IMR-90 (cell line): ENCODE data around the gene LRP1B. TPM values are rescaled to one million over a fixed set of nuclear protein-coding genes. Genes with fewer than 3 reads are reported as not detected.

ENCODE experiments used
- ATAC-seq: fragments of 200-7000 bp; cut with Tn5 transposase; 2 replicates; pipeline ENCODE4 v1.9.1; 2020; ENCODE audit warnings: low read depth, mild to moderate bottlenecking, moderate library complexity
- BruUV-seq: library from RNA; stranded (reverse); fragments of 400-500 nt; replicated peaks from 2 replicates; lab custom pipeline; 2021; lab: Mats Ljungman, UMichigan
- CTCF ChIA-PET: fragments of 300-600 bp; formaldehyde crosslinking; extraction: SDS; loops from one replicate; lab custom pipeline; 2021; ENCODE audit warnings: antibody characterized with exemption; lab: Yijun Ruan, JAX
- POLR2A ChIA-PET: fragments of 300-600 bp; sonication (Branson Sonifier 250); formaldehyde crosslinking; loops from one replicate; lab custom pipeline; 2022; ENCODE audit warnings: antibody characterized with exemption; ENCODE audit not compliant: unreplicated experiment; lab: Charles Lee
- DNase-seq: peaks from one replicate; pipeline ENCODE4 v3.0.0; 2013
- H2AFZ ChIP-seq: replicated peaks from 2 replicates; pipeline ENCODE3; 2013; ENCODE audit warnings: low read length, mild to moderate bottlenecking; ENCODE audit not compliant: poor library complexity
- H2AK5ac ChIP-seq: 2 replicates; pipeline ENCODE4 v1.6.1; 2013; ENCODE audit warnings: low read depth, low read length, inconsistent platforms
- H2AK9ac ChIP-seq: replicated peaks from 2 replicates; pipeline ENCODE3; 2013; ENCODE audit warnings: mild to moderate bottlenecking, low read depth, low read length, moderate library complexity; ENCODE audit not compliant: poor library complexity
- H2BK120ac ChIP-seq: 2 replicates; pipeline ENCODE4 v1.6.1; 2013; ENCODE audit warnings: low read depth, low read length, inconsistent platforms
- H2BK15ac ChIP-seq: 3 replicates; pipeline ENCODE4 v1.6.1; 2013; ENCODE audit warnings: low read depth, low read length, inconsistent platforms
- H2BK20ac ChIP-seq: 2 replicates; pipeline ENCODE4 v1.6.1; 2013; ENCODE audit warnings: low read depth, mild to moderate bottlenecking, inconsistent platforms, low read length, moderate library complexity
- H2BK5ac ChIP-seq: 2 replicates; pipeline ENCODE4 v1.6.1; 2013; ENCODE audit warnings: mild to moderate bottlenecking, low read depth, low read length, inconsistent platforms; ENCODE audit not compliant: poor library complexity, severe bottlenecking
- H3K14ac ChIP-seq: replicated peaks from 2 replicates; pipeline ENCODE4 v1.6.1; 2013; ENCODE audit warnings: low read depth, low read length, inconsistent platforms
- H3K18ac ChIP-seq: 2 replicates; pipeline ENCODE4 v1.6.1; 2013; ENCODE audit warnings: low read depth, low read length, control low read depth
- H3K23ac ChIP-seq: 2 replicates; pipeline ENCODE4 v1.6.1; 2013; ENCODE audit warnings: low read depth, low read length, inconsistent platforms
- H3K27ac ChIP-seq: 2 replicates; pipeline ENCODE4 v1.5.1; 2013; ENCODE audit warnings: mild to moderate bottlenecking, control low read depth, low read length; ENCODE audit not compliant: insufficient read depth
- H3K27me3 ChIP-seq: 2 replicates; pipeline ENCODE4 v1.6.1; 2013; ENCODE audit warnings: low read length; ENCODE audit not compliant: control insufficient read depth, insufficient read depth
- H3K36me3 ChIP-seq: 2 replicates; pipeline ENCODE4 v1.6.1; 2013; ENCODE audit warnings: low read length, mixed read lengths; ENCODE audit not compliant: control insufficient read depth, insufficient read depth
- H3K4ac ChIP-seq: 2 replicates; pipeline ENCODE4 v1.6.1; 2013; ENCODE audit warnings: low read depth, low read length, inconsistent platforms
- H3K4me1 ChIP-seq: 2 replicates; pipeline ENCODE4 v1.6.1; 2013; ENCODE audit warnings: low read length, mixed read lengths; ENCODE audit not compliant: control insufficient read depth, insufficient read depth
- H3K4me2 ChIP-seq: 2 replicates; pipeline ENCODE4 v1.6.1; 2013; ENCODE audit warnings: low read depth, mild to moderate bottlenecking, control low read depth, low read length, moderate library complexity
- H3K4me3 ChIP-seq: 2 replicates; pipeline ENCODE4 v1.5.1; 2013; ENCODE audit warnings: low read depth, mild to moderate bottlenecking, control low read depth, low read length, moderate library complexity; ENCODE audit not compliant: insufficient read depth
- H3K56ac ChIP-seq: 2 replicates; pipeline ENCODE4 v1.6.1; 2013; ENCODE audit warnings: low read length, inconsistent platforms; ENCODE audit not compliant: insufficient read depth; ENCODE audit errors: extremely low read depth
- H3K79me1 ChIP-seq, 2 experiments: 2 replicates each; pipeline ENCODE4 v1.6.1; 2013; ENCODE audit warnings: low read length in 2 of 2, inconsistent platforms in 1 of 2, low read depth in 1 of 2
- H3K9ac ChIP-seq: 2 replicates; pipeline ENCODE4 v1.6.1; 2013; ENCODE audit warnings: low read depth, low read length, control low read depth
- H3K9me1 ChIP-seq: 2 replicates; pipeline ENCODE4 v1.6.1; 2013; ENCODE audit warnings: low read length, inconsistent platforms; ENCODE audit not compliant: insufficient read depth
- H3K9me3 ChIP-seq: 2 replicates; pipeline ENCODE4 v1.6.1; 2013; ENCODE audit warnings: low read length; ENCODE audit not compliant: control insufficient read depth, insufficient read depth
- H4K20me1 ChIP-seq: 2 replicates; pipeline ENCODE4 v1.6.1; 2013; ENCODE audit warnings: low read length, inconsistent platforms; ENCODE audit not compliant: insufficient read depth
- H4K5ac ChIP-seq: 2 replicates; pipeline ENCODE4 v1.6.1; 2013; ENCODE audit warnings: mild to moderate bottlenecking, low read depth, low read length, control low read depth
- H4K8ac ChIP-seq, 2 experiments: 2 replicates each; pipeline ENCODE4 v1.6.1; 2013; ENCODE audit warnings: low read depth in 2 of 2, low read length in 2 of 2, control low read depth in 1 of 2, inconsistent platforms in 1 of 2
- H4K91ac ChIP-seq: 2 replicates; pipeline ENCODE4 v1.6.1; 2013; ENCODE audit warnings: low read depth, low read length, inconsistent platforms; ENCODE audit not compliant: insufficient read depth
- CEBPB ChIP-seq: IDR thresholded peaks from 2 replicates; pipeline ENCODE4 v1.6.1; 2012; ENCODE audit warnings: low read depth, low read length, improper control_type of control experiment
- ELK1 ChIP-seq: fragments of 150-350 bp; IDR thresholded peaks from 2 replicates; pipeline ENCODE4 v1.6.1; 2016; ENCODE audit warnings: low read depth, mild to moderate bottlenecking, low read length, moderate library complexity, borderline replicate concordance
- FOS ChIP-seq: fragments of 150-350 bp; IDR thresholded peaks from 2 replicates; pipeline ENCODE4 v1.6.1; 2016; ENCODE audit warnings: low read depth, low read length
- MAFK ChIP-seq: IDR thresholded peaks from 2 replicates; pipeline ENCODE4 v1.6.1; 2012; ENCODE audit warnings: low read depth, low read length, improper control_type of control experiment
- MAZ ChIP-seq: IDR thresholded peaks from 2 replicates; pipeline ENCODE4 v1.6.1; 2012; ENCODE audit warnings: low read depth, mild to moderate bottlenecking, low read length, improper control_type of control experiment, moderate library complexity, borderline replicate concordance
- MXI1 ChIP-seq: IDR thresholded peaks from 2 replicates; pipeline ENCODE4 v1.6.1; 2012; ENCODE audit warnings: low read depth, mild to moderate bottlenecking, low read length, moderate library complexity, borderline replicate concordance
- NFE2L2 ChIP-seq: fragments of 150-350 bp; IDR thresholded peaks from 2 replicates; pipeline ENCODE4 v1.6.1; 2016; ENCODE audit warnings: low read depth, mild to moderate bottlenecking, low read length
- RAD21 ChIP-seq: IDR thresholded peaks from 2 replicates; pipeline ENCODE4 v1.6.1; 2012; ENCODE audit warnings: low read length, improper control_type of control experiment
- RFX5 ChIP-seq: IDR thresholded peaks from 2 replicates; pipeline ENCODE4 v1.8.0; 2012; ENCODE audit warnings: low read depth, mild to moderate bottlenecking, low read length, moderate library complexity
- SMC3 ChIP-seq: fragments of 150-350 bp; IDR thresholded peaks from 2 replicates; pipeline ENCODE4 v1.6.1; 2016; ENCODE audit warnings: low read depth, mild to moderate bottlenecking, antibody characterized with exemption, low read length, moderate library complexity
- USF2 ChIP-seq: fragments of 150-350 bp; IDR thresholded peaks from 2 replicates; pipeline ENCODE4 v1.6.1; 2017; ENCODE audit warnings: mild to moderate bottlenecking, antibody characterized with exemption, low read length, low read depth
- WGBS, 2 experiments: methylation state at CpG; one replicate each; pipeline versions ENCODE4 v1.1.5 to v1.1.7; 2013; ENCODE audit warnings: missing lambda C conversion rate in 2 of 2; ENCODE audit not compliant: insufficient read length in 1 of 2; ENCODE audit errors: extremely low coverage in 2 of 2; 5-methylcytosine and 5-hydroxymethylcytosine counted together
- dilution Hi-C: fragments of 300-500 bp; cut with HindIII; formaldehyde crosslinking; loops from one replicate; pipeline ENCODE4 v1.14.3; 2018; ENCODE audit warnings: low sequenced_read_pairs; ENCODE audit not compliant: unreplicated experiment
- in situ Hi-C: fragments of 300-500 bp; cut with MboI; formaldehyde crosslinking; loops from 3 replicates; pipeline ENCODE4 v1.14.3; 2019; ENCODE audit warnings: low sequenced_read_pairs, inconsistent platforms, mixed read lengths
- intact Hi-C: fragments of 100-400 bp; cut with micrococcal nuclease; formaldehyde crosslinking; loops from 2 replicates; pipeline ENCODE4 v1.10.0; 2022
- polyA plus RNA-seq, 3 experiments: library from polyadenylated mRNA; depleted of rRNA; stranded (reverse); fragments of >200 nt; gene quantifications; 2 replicates each; pipeline ENCODE4 v1.2.3, GENCODE V29; 2012; ENCODE audit warnings: low replicate concordance in 1 of 3
- total RNA-seq: library from RNA; depleted of rRNA; stranded (reverse); fragments of >200 nt; gene quantifications from 2 replicates; pipeline ENCODE4 v1.2.3, GENCODE V29; 2012

Gene LRP1B
- total and polyA plus RNA-seq, 2 of the 4 experiments (the other 2 are of a cell fraction): under 0.01 to 0.02 TPM

GRCh38 chr2:141828761-141829160, 302.1 kb downstream of the LRP1B start:
- intact Hi-C loops: no loop called here
- Histone ChIP-seq H3K27ac (no peak overlapping the region), H2BK15ac (no peak overlapping the region), H3K27me3 (no peaks in the 10 kb centered on the region), H2BK5ac (no peak overlapping the region), H3K14ac (no peak overlapping the region), H3K56ac (no peak overlapping the region), H3K23ac (no peak overlapping the region), H2AK9ac (no peak overlapping the region), H3K36me3 (no peaks in the 10 kb centered on the region), H4K5ac (no peak overlapping the region), H4K8ac (no peak overlapping the region), H2BK20ac (no peak overlapping the region), H3K9me1 (no peaks in the 10 kb centered on the region), H3K9me3 (no peaks in the 10 kb centered on the region; the same call in 1 of the 2 replicates), H2AK5ac (no peak overlapping the region), H2BK120ac (no peak overlapping the region), H4K91ac (no peak overlapping the region), H3K9ac (no peak overlapping the region), H2AFZ (no peak overlapping the region), H3K4me3 (no peak overlapping the region), H3K79me1 (no peaks in the 10 kb centered on the region), H3K4me1 (no peaks in the 10 kb centered on the region), H3K18ac (no peak overlapping the region), H4K20me1 (no peaks in the 10 kb centered on the region), H3K4ac (no peak overlapping the region), H3K4me2 (no peak overlapping the region)
- WGBS, 2 experiments: no CpG with 5 or more reads among the region's 6 CpGs
- no peak for TF ChIP-seq FOS
- TF ChIP-seq MXI1: no peak
- no peak for TF ChIP-seq CEBPB
- TF ChIP-seq MAFK: no peak
- TF ChIP-seq ELK1: no peak
- no peak for TF ChIP-seq RFX5
- no peak for TF ChIP-seq MAZ
- TF ChIP-seq RAD21: no peak
- TF ChIP-seq SMC3: no peak
- no peak for TF ChIP-seq USF2
- TF ChIP-seq NFE2L2: no peak
- dilution Hi-C loops: no loop called here
- BruUV-seq: no TSS peak
- DNase-seq (no peak), ATAC-seq (no peak)
- in situ Hi-C loops: no loop called here
- POLR2A ChIA-PET: no interaction called here
- CTCF ChIA-PET: interaction anchor here (1.0 kb wide), 1 partner anchor 17 kb away, joined by 3 read pairs; no protein-coding TSS in a partner anchor
